Measurements from ENCODE around the gene GIGYF1.
A peak's percentile ranks its signal among the peaks of the same experiment; 100 is the strongest.

GRCh38 chr7:100691676-100692577, 2.1 kb downstream of the GIGYF1 start:
- TF ChIP-seq, protein P1, sequence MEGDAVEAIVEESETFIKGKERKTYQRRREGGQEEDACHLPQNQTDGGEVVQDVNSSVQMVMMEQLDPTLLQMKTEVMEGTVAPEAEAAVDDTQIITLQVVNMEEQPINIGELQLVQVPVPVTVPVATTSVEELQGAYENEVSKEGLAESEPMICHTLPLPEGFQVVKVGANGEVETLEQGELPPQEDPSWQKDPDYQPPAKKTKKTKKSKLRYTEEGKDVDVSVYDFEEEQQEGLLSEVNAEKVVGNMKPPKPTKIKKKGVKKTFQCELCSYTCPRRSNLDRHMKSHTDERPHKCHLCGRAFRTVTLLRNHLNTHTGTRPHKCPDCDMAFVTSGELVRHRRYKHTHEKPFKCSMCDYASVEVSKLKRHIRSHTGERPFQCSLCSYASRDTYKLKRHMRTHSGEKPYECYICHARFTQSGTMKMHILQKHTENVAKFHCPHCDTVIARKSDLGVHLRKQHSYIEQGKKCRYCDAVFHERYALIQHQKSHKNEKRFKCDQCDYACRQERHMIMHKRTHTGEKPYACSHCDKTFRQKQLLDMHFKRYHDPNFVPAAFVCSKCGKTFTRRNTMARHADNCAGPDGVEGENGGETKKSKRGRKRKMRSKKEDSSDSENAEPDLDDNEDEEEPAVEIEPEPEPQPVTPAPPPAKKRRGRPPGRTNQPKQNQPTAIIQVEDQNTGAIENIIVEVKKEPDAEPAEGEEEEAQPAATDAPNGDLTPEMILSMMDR (conservative IDR thresholded peaks at IDR 0.05; ENCODE audit: low read depth, low read length): peak; percentile 84
- no peak for TF ChIP-seq BHLHE40 (IDR thresholded peaks at IDR 0.05; ENCODE audit: low read depth, low read length)
- peak; percentile 75 for TF ChIP-seq RAD21 (IDR thresholded peaks at IDR 0.05; ENCODE audit: low read length)
- TF ChIP-seq POLR2A (IDR thresholded peaks at IDR 0.05; ENCODE audit: low read depth, low read length): no peak

Measured in IMR-90 (cell line).